Measurements from ENCODE around the gene NPBWR2.

NPBWR2 gene

GRCh38 chr20:64074963-64075362 is 32.4 kb downstream of the NPBWR2 start:
- H3K36me3 Mint-ChIP-seq (ENCODE audit: low read depth): peaks cover 39% of the 10 kb centered on the region
- DNase-seq (ENCODE audit: low spot score): no peak
- no peaks in the 10 kb centered on the region for H3K27me3 Mint-ChIP-seq (ENCODE audit: low read depth)
- H3K27ac Mint-ChIP-seq: no peak overlapping the region
- H3K4me3 Mint-ChIP-seq: no peak overlapping the region
- peaks cover 10% of the 10 kb centered on the region for H3K4me1 Mint-ChIP-seq (ENCODE audit: low read depth)
- H3K9me3 Mint-ChIP-seq: no peaks in the 10 kb centered on the region

- Mint-ChIP-seq H3K9me3 (no peaks in the 10 kb centered on the region), H3K4me1 (ENCODE audit: low read depth) (peaks cover 10% of the 10 kb centered on the region), H3K27me3 (ENCODE audit: low read depth) (no peaks in the 10 kb centered on the region), H3K36me3 (ENCODE audit: low read depth) (peaks cover 39% of the 10 kb centered on the region), H3K4me3 (no peak overlapping the region), H3K27ac (no peak overlapping the region)
- no peak for DNase-seq (ENCODE audit: low spot score)
These were observed 33.1 kb downstream of the NPBWR2 start for GRCh38 chr20:64074184-64074789.

GRCh38 chr20:64073476-64074183 is 33.7 kb downstream of the NPBWR2 start:
- DNase-seq (ENCODE audit: low spot score): no peak
- no peaks in the 10 kb centered on the region for H3K9me3 Mint-ChIP-seq
- peaks cover 35% of the 10 kb centered on the region for H3K36me3 Mint-ChIP-seq (ENCODE audit: low read depth)
- no peak overlapping the region for H3K27ac Mint-ChIP-seq
- H3K27me3 Mint-ChIP-seq (ENCODE audit: low read depth): no peaks in the 10 kb centered on the region
- H3K4me1 Mint-ChIP-seq (ENCODE audit: low read depth): peaks cover 10% of the 10 kb centered on the region
- H3K4me3 Mint-ChIP-seq: no peak overlapping the region

- Mint-ChIP-seq H3K9me3 (no peaks in the 10 kb centered on the region), H3K4me1 (ENCODE audit: low read depth) (peaks cover 12% of the 10 kb centered on the region), H3K27me3 (ENCODE audit: low read depth) (no peaks in the 10 kb centered on the region), H3K36me3 (ENCODE audit: low read depth) (peaks cover 34% of the 10 kb centered on the region), H3K4me3 (no peak overlapping the region), H3K27ac (no peak overlapping the region)
- DNase-seq (ENCODE audit: low spot score): no peak
These were observed 34.8 kb downstream of the NPBWR2 start for GRCh38 chr20:64072498-64073063.

- Mint-ChIP-seq H3K36me3 (ENCODE audit: low read depth) (peaks cover 34% of the 10 kb centered on the region), H3K4me1 (ENCODE audit: low read depth) (peaks cover 22% of the 10 kb centered on the region), H3K27me3 (ENCODE audit: low read depth) (no peaks in the 10 kb centered on the region), H3K9me3 (no peaks in the 10 kb centered on the region), H3K4me3 (no peak overlapping the region), H3K27ac (peak overlapping the region; percentile 16)
- no peak for DNase-seq (ENCODE audit: low spot score)
These were observed 35.7 kb downstream of the NPBWR2 start for GRCh38 chr20:64071341-64072332.

GRCh38 chr20:64070244-64070993 is 36.9 kb downstream of the NPBWR2 start:
- Mint-ChIP-seq H3K4me3 (no peak overlapping the region), H3K9me3 (no peaks in the 10 kb centered on the region), H3K27me3 (ENCODE audit: low read depth) (no peaks in the 10 kb centered on the region), H3K36me3 (ENCODE audit: low read depth) (peaks cover 30% of the 10 kb centered on the region), H3K4me1 (ENCODE audit: low read depth) (peaks cover 30% of the 10 kb centered on the region), H3K27ac (no peak overlapping the region)
- no peak for DNase-seq (ENCODE audit: low spot score)

GRCh38 chr20:64069614-64070243 is 37.6 kb downstream of the NPBWR2 start:
- no peak for DNase-seq (ENCODE audit: low spot score)
- Mint-ChIP-seq H3K27me3 (ENCODE audit: low read depth) (no peaks in the 10 kb centered on the region), H3K27ac (peak overlapping the region; percentile 10), H3K4me3 (no peak overlapping the region), H3K4me1 (ENCODE audit: low read depth) (peaks cover 34% of the 10 kb centered on the region), H3K9me3 (no peaks in the 10 kb centered on the region), H3K36me3 (ENCODE audit: low read depth) (peaks cover 26% of the 10 kb centered on the region)

GRCh38 chr20:64069209-64069613 is 38.2 kb downstream of the NPBWR2 start:
- H3K36me3 Mint-ChIP-seq (ENCODE audit: low read depth): peaks cover 24% of the 10 kb centered on the region
- H3K4me1 Mint-ChIP-seq (ENCODE audit: low read depth): peaks cover 39% of the 10 kb centered on the region
- no peak for DNase-seq (ENCODE audit: low spot score)
- H3K4me3 Mint-ChIP-seq: no peak overlapping the region
- no peaks in the 10 kb centered on the region for H3K9me3 Mint-ChIP-seq
- H3K27ac Mint-ChIP-seq: no peak overlapping the region
- no peaks in the 10 kb centered on the region for H3K27me3 Mint-ChIP-seq (ENCODE audit: low read depth)

GRCh38 chr20:64068386-64069208 is 38.8 kb downstream of the NPBWR2 start:
- Mint-ChIP-seq H3K4me1 (ENCODE audit: low read depth) (peaks cover 42% of the 10 kb centered on the region), H3K9me3 (no peaks in the 10 kb centered on the region), H3K27me3 (ENCODE audit: low read depth) (no peaks in the 10 kb centered on the region), H3K4me3 (peak overlapping the region; percentile 34), H3K27ac (peak overlapping the region; percentile 55), H3K36me3 (ENCODE audit: low read depth) (peaks cover 22% of the 10 kb centered on the region)
- DNase-seq (ENCODE audit: low spot score): no peak

GRCh38 chr20:64067733-64068307 is 39.5 kb downstream of the NPBWR2 start:
- Mint-ChIP-seq H3K27me3 (ENCODE audit: low read depth) (no peaks in the 10 kb centered on the region), H3K36me3 (ENCODE audit: low read depth) (peaks cover 18% of the 10 kb centered on the region), H3K4me3 (peak overlapping the region; percentile 83), H3K27ac (peak overlapping the region; percentile 99), H3K4me1 (ENCODE audit: low read depth) (peaks cover 42% of the 10 kb centered on the region), H3K9me3 (no peaks in the 10 kb centered on the region)
- no peak for DNase-seq (ENCODE audit: low spot score)

GRCh38 chr20:64067005-64067632 is 40.2 kb downstream of the NPBWR2 start:
- H3K27ac Mint-ChIP-seq: peak overlapping the region; percentile 99
- no peaks in the 10 kb centered on the region for H3K27me3 Mint-ChIP-seq (ENCODE audit: low read depth)
- no peaks in the 10 kb centered on the region for H3K9me3 Mint-ChIP-seq
- H3K36me3 Mint-ChIP-seq (ENCODE audit: low read depth): peaks cover 13% of the 10 kb centered on the region
- peaks cover 41% of the 10 kb centered on the region for H3K4me1 Mint-ChIP-seq (ENCODE audit: low read depth)
- no peak for DNase-seq (ENCODE audit: low spot score)
- H3K4me3 Mint-ChIP-seq: peak overlapping the region; percentile 83

GRCh38 chr20:64065974-64066343 is 41.4 kb downstream of the NPBWR2 start:
- peak overlapping the region; percentile 99 for H3K27ac Mint-ChIP-seq
- DNase-seq (ENCODE audit: low spot score): peak; percentile 84
- H3K4me3 Mint-ChIP-seq: peak overlapping the region; percentile 83
- peaks cover 8% of the 10 kb centered on the region for H3K36me3 Mint-ChIP-seq (ENCODE audit: low read depth)
- no peaks in the 10 kb centered on the region for H3K9me3 Mint-ChIP-seq
- peaks cover 41% of the 10 kb centered on the region for H3K4me1 Mint-ChIP-seq (ENCODE audit: low read depth)
- no peaks in the 10 kb centered on the region for H3K27me3 Mint-ChIP-seq (ENCODE audit: low read depth)
